Measurements from ENCODE around the gene ZDHHC14. TPM values are rescaled to one million over a fixed set of nuclear protein-coding genes. Genes with fewer than 3 reads are reported as not detected.

ZDHHC14 gene
- total RNA-seq, 2 experiments from 2014 or later, result 1.7 to 2.5 TPM

DNA sequence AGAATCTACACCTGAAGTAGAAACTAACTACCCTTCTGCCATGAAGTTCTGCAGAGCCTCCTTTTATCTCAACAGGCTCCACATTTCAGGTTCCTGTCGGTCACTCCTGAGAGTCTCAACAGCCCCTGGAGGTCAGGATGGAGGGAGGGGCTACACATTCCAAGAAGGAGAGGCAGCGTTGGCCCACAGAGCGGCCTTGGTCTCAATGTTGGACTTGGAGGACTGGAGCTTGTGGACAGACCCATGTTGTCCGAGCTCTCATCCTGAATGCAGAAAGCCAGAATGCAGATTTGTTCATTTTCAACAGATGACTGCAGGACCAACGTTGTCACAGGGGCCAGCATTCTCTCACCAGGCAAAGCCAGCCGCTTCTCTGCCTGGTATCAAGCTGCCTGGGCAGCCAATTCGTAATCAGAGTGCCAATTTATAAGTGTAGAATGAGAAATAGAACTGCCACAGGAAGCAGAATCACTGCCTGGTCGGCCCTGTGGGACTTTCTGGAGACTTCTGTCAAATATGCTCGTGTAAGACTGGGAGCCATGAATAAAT lies 229.5 kb downstream of the ZDHHC14 start:
- H3K27ac Mint-ChIP-seq, result no peak overlapping the region
- ChIA-PET CTCF (interaction anchor here (1.0 to 1.5 kb wide), 3 partner anchors 11 to 296 kb away, joined by 3 to 5 read pairs (median 3); no protein-coding TSS in a partner anchor), POLR2A (no interaction called here)
- no peaks in the 10 kb centered on the region for H3K36me3 Mint-ChIP-seq (ENCODE audit: low read depth)
- TF ChIP-seq, protein P1, sequence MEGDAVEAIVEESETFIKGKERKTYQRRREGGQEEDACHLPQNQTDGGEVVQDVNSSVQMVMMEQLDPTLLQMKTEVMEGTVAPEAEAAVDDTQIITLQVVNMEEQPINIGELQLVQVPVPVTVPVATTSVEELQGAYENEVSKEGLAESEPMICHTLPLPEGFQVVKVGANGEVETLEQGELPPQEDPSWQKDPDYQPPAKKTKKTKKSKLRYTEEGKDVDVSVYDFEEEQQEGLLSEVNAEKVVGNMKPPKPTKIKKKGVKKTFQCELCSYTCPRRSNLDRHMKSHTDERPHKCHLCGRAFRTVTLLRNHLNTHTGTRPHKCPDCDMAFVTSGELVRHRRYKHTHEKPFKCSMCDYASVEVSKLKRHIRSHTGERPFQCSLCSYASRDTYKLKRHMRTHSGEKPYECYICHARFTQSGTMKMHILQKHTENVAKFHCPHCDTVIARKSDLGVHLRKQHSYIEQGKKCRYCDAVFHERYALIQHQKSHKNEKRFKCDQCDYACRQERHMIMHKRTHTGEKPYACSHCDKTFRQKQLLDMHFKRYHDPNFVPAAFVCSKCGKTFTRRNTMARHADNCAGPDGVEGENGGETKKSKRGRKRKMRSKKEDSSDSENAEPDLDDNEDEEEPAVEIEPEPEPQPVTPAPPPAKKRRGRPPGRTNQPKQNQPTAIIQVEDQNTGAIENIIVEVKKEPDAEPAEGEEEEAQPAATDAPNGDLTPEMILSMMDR (IDR thresholded peaks at IDR 0.05), result no peak
- intact Hi-C loops (cut with micrococcal nuclease), result no loop called here
- H3K4me3 Mint-ChIP-seq, result no peak overlapping the region
- DNase-seq, result no peak
- no peaks in the 10 kb centered on the region for H3K4me1 Mint-ChIP-seq (ENCODE audit: low read depth)
- H3K9me3 Mint-ChIP-seq, result no peaks in the 10 kb centered on the region
- no peak for ATAC-seq
- H3K27me3 Mint-ChIP-seq, result no peaks in the 10 kb centered on the region

DNA sequence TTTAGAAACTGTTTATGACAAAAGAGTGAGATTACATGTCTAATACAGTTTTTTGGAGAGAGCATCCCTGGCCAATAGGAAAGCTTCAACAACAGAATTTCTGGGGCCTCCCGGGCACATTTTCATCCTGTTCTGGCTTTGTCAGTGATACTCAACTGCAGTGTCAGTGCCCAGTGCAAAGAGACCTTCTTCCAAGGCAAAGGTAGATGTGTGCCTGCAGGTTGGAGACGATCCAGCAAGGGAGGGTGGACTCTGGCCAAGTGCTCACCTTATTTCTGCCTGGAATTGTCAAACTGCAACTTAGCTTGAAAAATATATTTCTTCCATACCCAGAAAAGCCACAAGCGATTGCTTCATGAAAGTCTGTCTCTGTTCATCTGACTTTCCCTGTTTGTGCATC lies 230.4 kb downstream of the ZDHHC14 start:
- H3K9me3 Mint-ChIP-seq, result no peaks in the 10 kb centered on the region
- ATAC-seq, result no peak
- no peak overlapping the region for H3K4me3 Mint-ChIP-seq
- no peaks in the 10 kb centered on the region for H3K4me1 Mint-ChIP-seq (ENCODE audit: low read depth)
- no peak overlapping the region for H3K27ac Mint-ChIP-seq
- no peak for DNase-seq
- H3K27me3 Mint-ChIP-seq, result no peaks in the 10 kb centered on the region
- TF ChIP-seq, protein P1 (IDR thresholded peaks at IDR 0.05), result no peak
- ChIA-PET CTCF (interaction anchor here (1.0 to 1.5 kb wide), 3 partner anchors 10 to 297 kb away, joined by 3 to 5 read pairs (median 3); no protein-coding TSS in a partner anchor), POLR2A (no interaction called here)
- H3K36me3 Mint-ChIP-seq (ENCODE audit: low read depth), result no peaks in the 10 kb centered on the region
- intact Hi-C loops (cut with micrococcal nuclease), result no loop called here

DNA sequence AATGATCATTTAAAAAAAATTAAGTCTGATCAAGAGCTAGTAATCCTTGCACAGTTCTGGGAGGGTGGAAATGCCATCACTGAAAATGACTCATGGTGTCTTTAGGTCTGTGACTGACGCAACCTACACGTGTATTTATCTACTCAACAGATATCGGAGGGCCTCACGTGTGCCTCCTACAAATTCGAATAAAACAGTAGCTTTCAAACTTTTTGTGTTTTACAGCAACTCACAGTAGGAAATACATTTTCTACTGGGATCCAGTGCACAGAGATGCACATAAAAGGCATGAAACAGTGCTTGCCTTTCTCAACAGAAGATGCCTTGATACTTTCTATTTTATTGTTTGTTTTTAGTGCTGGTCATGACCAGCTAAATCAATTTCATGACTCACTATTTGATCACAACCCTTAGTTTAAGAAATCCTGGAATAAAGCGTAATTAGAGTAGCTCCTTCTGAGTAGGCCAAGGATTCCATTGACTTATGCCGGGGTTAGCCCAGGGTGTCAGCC lies 232.1 kb downstream of the ZDHHC14 start:
- H3K36me3 Mint-ChIP-seq (ENCODE audit: low read depth), result no peaks in the 10 kb centered on the region
- H3K4me3 Mint-ChIP-seq, result no peak overlapping the region
- peak; percentile 39 for ATAC-seq
- intact Hi-C loops (cut with micrococcal nuclease), result no loop called here
- no peaks in the 10 kb centered on the region for H3K4me1 Mint-ChIP-seq (ENCODE audit: low read depth)
- no peaks in the 10 kb centered on the region for H3K9me3 Mint-ChIP-seq
- H3K27me3 Mint-ChIP-seq, result no peaks in the 10 kb centered on the region
- no peak overlapping the region for H3K27ac Mint-ChIP-seq
- TF ChIP-seq, protein P1 (IDR thresholded peaks at IDR 0.05), result no peak
- ChIA-PET POLR2A (interaction anchor here (0.7 to 1.6 kb wide), 3 partner anchors 10 to 44 kb away, joined by 3 read pairs; no protein-coding TSS in a partner anchor), CTCF (interaction anchor here (0.9 kb wide), 1 partner anchor 12 kb away, joined by 3 read pairs; no protein-coding TSS in a partner anchor)
- no peak for DNase-seq

DNA sequence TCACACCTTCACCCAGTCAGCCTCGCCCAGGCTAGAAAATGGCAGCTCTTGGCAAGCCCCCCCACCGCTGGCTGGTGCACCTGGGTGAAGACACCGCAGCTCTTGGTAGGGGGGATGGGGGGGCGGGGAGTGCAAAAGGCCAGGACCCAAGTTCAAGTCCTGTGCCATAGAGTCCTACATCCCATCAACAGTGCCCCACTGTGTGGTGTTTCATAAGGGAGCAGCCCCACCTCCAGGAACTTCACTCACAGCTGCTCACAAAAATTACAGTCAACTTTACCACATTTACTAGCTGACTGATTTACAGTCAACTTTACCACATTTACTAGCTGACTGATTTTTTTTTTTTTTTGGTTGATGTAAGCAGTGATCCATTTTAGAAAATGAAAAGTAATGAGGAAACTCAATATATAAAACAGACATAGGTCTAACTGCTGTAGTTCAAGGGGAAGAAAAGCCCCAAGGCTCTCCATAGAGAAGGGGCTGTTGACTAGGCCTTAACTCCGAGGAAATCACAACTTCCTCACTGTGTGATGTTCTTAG lies 233.1 kb downstream of the ZDHHC14 start:
- POLR2A ChIA-PET, result interaction anchor here (1.1 kb wide), 1 partner anchor 11 kb away, joined by 3 read pairs; no protein-coding TSS in a partner anchor
- H3K27ac Mint-ChIP-seq, result no peak overlapping the region
- no peaks in the 10 kb centered on the region for H3K36me3 Mint-ChIP-seq (ENCODE audit: low read depth)
- H3K4me1 Mint-ChIP-seq (ENCODE audit: low read depth), result no peaks in the 10 kb centered on the region
- no peaks in the 10 kb centered on the region for H3K9me3 Mint-ChIP-seq
- TF ChIP-seq, protein P1 (IDR thresholded peaks at IDR 0.05), result no peak
- CTCF ChIA-PET, result interaction anchor here (1.1 to 1.3 kb wide), 4 partner anchors 9 to 290 kb away, joined by 3 read pairs; no protein-coding TSS in a partner anchor
- ATAC-seq (no peak), DNase-seq (no peak)
- no peak overlapping the region for H3K4me3 Mint-ChIP-seq
- intact Hi-C loops (cut with micrococcal nuclease), result no loop called here
- no peaks in the 10 kb centered on the region for H3K27me3 Mint-ChIP-seq

DNA sequence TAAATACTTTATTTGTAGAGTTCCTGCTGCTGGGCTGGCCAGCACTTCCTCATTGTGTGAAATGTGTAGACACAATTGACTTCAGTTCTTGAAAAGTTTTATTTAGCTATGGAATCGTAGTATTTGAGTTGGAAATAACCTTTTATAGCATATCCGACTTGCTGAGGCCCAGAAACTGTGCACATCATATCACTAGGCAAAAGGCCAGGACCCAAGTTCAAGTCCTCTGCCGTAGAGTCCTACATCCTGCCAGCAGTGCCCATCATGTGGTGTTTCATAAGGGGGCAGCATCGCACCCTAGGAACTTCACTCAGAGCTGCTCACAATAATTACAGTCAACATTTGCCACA lies 234.4 kb downstream of the ZDHHC14 start:
- TF ChIP-seq, protein P1 (IDR thresholded peaks at IDR 0.05), result no peak
- no peaks in the 10 kb centered on the region for H3K36me3 Mint-ChIP-seq (ENCODE audit: low read depth)
- peak; percentile 31 for DNase-seq
- no peaks in the 10 kb centered on the region for H3K9me3 Mint-ChIP-seq
- H3K27me3 Mint-ChIP-seq, result no peaks in the 10 kb centered on the region
- CTCF ChIA-PET, result interaction anchor here (0.8 to 1.3 kb wide), 4 partner anchors 19 to 332 kb away, joined by 3 to 4 read pairs (median 3); no protein-coding TSS in a partner anchor
- POLR2A ChIA-PET, result interaction anchor here (0.9 kb wide), 1 partner anchor 19 kb away, joined by 4 read pairs; no protein-coding TSS in a partner anchor
- intact Hi-C loops (cut with micrococcal nuclease), result no loop called here
- no peaks in the 10 kb centered on the region for H3K4me1 Mint-ChIP-seq (ENCODE audit: low read depth)
- H3K27ac Mint-ChIP-seq, result no peak overlapping the region
- ATAC-seq, result no peak
- H3K4me3 Mint-ChIP-seq, result no peak overlapping the region

Data from activated CD8-positive, alpha-beta T cell treated with anti-CD3 and anti-CD28 coated beads for 36 hours (primary cell).